ENCODE measurements around the gene IQCM.
"Not testable (repeated sequence)": the region's sequence is repeated elsewhere in the genome, so short reads cannot be mapped to it uniquely, and the experiment has no call there.

The IQCM gene

GRCh38 chr4:149465955-149466354 is 349.7 kb downstream of the IQCM start:
- DNase-seq (ENCODE audit: low read depth), result peak; percentile 38

- DNase-seq (ENCODE audit: low read depth), result no peak
Observed at GRCh38 chr4:149443537-149443936, 372.1 kb downstream of the IQCM start.

DNA sequence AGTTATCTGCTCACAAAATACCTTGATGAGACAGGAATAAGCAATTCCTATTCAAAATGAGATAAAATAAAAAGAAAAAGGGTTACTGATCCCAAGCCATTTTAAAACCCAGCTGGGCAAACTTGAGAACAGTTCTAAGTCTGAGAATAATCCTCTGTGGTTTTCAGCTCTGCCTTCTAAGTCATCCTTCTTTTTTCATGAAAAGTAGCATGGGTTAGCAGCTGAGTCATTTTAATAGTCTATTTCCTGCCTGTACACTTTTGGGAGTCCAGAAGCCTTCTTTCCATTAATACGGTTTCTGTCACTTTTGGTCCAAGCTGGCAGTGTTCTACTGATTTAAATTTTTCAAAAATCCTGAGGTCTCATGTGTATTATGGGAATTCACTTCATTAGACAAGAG is 374.3 kb downstream of the IQCM start:
- DNase-seq (ENCODE audit: low read depth), result no peak

DNA sequence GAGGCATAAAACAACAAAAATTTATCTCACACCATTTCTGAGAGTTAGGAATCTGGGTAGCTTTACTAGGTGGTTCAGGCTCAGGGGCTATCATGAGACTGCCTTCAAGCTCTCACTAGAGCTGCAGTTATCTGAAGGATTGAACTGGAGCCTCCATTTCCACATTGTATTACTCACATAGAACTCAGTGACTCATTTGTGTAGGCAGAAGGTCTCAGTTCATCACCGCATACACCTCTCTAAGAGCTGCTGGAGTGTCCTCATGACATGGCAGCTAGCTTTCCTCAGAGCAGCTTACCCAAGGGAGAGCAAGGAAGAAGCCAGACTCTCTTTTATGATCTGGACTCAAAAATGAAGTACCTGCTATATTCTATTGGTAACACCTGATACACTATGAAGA is 389.2 kb downstream of the IQCM start:
- DNase-seq (ENCODE audit: low read depth), result no peak

GRCh38 chr4:149409555-149409962 is 406.1 kb downstream of the IQCM start:
- no peak for DNase-seq (ENCODE audit: low read depth)

DNA sequence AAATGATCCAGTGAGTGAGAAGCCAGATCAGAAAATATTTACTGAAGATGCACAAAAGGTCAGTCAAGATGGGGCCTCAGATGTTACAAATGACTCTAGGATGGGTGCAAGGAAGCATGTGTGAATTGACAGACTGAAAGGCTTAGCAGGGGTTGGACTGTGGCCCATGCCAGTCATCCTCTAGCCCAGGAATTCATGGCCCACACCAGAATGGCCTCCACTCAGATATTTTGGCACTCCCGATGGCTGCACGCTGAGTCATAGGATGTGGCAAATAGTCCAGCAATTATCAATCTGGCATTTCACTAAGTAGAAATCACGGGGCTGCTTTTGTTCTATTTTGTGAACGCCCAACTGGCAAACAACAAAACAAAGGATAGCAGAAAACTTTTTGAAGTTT is 406.5 kb downstream of the IQCM start:
- peak; percentile 74 for DNase-seq (ENCODE audit: low read depth)

- DNase-seq (ENCODE audit: low read depth), result no peak
Observed at GRCh38 chr4:149404143-149404542, 411.5 kb downstream of the IQCM start.

GRCh38 chr4:149403081-149403480 is 412.6 kb downstream of the IQCM start:
- no peak for DNase-seq (ENCODE audit: low read depth)

DNA sequence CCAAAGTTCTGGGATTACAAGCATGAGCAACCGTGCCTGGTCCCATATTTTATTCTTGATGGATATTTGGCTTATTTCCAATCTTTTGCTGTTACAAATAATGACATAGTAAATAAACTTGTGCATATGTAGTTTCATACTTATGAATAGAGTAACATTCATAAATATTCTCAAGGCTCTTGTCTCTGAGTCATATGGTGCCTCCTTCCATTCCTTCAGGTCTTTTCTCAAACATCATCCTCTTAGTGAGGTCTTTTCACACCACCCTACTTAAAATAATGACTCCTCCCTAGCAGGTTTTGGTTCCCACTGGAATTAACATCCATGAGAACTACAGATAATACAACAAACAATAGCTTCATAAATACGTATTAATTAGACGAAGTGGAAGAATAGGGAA is 416.6 kb downstream of the IQCM start:
- no peak for DNase-seq (ENCODE audit: low read depth)

DNA sequence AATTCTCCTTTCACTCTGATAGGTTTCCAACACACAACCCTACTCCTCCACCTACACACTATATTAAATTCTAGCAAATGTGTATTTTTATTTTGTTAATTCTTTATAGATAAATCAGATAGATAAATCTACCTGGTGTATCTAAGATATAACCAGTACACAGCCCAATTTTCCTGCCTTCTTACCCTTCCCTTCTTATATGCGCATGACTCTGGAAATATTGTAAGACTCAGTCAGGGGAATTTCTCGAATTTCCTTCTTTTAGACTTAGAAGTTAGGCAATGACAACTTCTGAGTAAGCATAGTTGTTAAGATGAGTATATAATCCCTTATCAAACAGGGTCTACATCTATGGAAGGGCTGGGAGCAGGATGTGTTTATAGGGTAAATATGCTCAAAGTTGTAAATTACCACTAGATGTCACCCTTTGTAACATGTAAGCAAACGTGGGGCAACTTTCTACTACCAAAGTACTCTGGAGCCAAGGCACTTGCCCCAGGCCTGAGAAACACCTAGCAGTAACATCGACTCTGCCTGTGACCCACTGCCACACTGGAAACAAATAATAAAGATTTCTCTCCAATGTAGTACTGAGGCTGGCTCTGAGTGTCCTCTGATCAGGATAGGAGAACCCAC is 444.7 kb downstream of the IQCM start:
- peak; percentile 61 for DNase-seq (ENCODE audit: low read depth)

- no peak for DNase-seq (ENCODE audit: low read depth)
Observed at GRCh38 chr4:149370002-149370401, 445.6 kb downstream of the IQCM start.

GRCh38 chr4:149353241-149353640 is 462.4 kb downstream of the IQCM start:
- DNase-seq (ENCODE audit: low read depth), result no peak

- DNase-seq (ENCODE audit: low read depth), result no peak
Observed at GRCh38 chr4:149349541-149349940, 466.1 kb downstream of the IQCM start.

GRCh38 chr4:149347139-149347538 is 468.5 kb downstream of the IQCM start:
- peak; percentile 2 for DNase-seq (ENCODE audit: low read depth)

DNA sequence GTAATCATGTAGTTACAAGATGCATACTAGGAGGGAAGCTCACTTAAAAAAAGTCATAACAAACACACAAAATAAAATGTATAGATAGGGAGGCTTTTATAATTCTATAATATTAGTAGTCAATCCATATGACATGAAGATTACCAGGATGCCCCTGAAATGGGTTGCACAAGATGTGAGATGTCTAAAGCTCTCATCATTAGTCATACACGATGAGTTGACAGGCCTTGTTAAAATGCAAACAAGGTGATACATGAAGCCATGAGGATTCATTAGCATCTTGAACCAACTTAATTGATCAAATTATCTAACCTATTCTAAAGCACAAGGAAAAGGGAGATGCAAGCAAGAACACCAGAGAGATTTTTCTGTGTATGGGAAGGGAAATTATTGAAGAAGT is 470.2 kb downstream of the IQCM start:
- DNase-seq (ENCODE audit: low read depth), result no peak

DNA sequence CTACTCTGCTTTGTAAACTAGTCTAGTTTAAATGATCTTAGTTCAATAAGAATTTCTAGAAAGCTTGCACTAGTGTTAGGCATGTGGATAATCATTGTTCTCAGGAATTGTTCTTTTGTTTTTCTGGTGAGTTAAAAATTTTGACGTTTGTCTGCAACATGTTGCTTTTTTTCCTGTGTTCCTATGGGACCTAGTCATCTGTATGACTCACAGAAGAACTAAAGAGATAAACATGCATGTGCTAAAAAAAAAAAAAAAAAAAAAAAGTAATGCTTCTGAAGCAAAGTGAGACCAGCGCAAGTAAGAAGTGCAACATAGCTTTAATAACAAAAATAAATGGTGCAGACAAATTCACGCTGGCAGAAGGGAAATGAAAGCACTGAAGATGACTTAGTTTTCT is 471.2 kb downstream of the IQCM start:
- peak; percentile 13 for DNase-seq (ENCODE audit: low read depth)

GRCh38 chr4:149343614-149344013 is 472.0 kb downstream of the IQCM start:
- DNase-seq (ENCODE audit: low read depth), result no peak

DNA sequence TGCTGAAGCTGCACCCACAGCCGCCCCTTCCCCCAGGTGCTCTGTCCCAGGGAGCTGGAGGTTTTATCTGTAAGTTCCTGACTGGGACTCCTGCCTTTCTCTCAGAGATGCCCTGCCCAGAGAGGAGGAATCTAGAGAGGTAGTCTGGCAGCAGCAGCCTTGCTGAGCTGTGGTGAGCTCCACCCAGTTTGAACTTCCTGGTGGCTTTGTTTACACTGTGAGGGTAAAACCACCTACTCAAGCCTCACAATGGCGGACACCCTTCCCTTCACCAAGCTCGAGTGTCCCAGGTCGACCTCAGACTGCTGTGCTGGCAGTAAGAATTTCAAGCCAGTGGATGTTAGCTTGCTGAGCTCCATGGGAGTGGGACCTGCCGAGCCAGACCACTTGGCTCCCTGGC is 474.5 kb downstream of the IQCM start:
- not testable (repeated sequence) for DNase-seq (ENCODE audit: low read depth)

DNA sequence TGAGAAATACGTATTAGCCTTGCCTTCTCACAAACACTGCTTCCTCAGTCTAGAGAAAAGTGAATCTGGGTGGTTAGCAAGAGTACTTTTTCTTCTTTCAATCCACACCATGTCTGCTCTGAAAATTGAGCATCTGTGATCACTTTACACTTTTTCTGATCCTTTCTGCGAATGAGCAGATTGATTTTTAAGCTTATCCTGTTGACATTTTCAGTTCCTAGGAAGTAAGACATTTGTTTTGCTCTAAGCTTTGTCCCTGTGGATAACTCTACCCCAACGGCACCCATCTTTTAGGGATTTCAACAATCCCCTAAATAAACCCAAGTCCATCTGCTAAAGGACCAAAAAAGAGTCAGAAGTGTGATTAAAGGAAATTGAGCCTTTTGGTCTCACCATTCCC is 487.5 kb downstream of the IQCM start:
- no peak for DNase-seq (ENCODE audit: low read depth)

GRCh38 chr4:149322203-149322602 is 493.4 kb downstream of the IQCM start:
- DNase-seq (ENCODE audit: low read depth), result no peak

DNA sequence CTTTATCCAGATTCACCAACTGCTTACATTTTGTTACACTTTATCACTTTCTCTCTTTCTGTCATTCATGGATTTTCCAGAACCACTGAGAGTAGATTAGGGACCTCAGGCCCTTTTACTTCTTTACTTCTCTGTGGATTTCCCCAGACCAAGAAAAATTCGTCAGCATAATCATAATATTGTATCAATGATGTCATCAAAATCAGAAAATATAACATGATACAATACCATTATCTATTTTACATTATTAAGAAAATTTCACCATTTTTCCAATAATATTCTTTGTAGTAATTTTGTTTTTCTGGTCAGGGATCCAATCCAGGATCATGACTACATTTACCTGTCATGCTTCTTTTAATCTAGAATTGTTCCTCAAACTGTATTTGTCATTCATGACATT is 494.2 kb downstream of the IQCM start:
- no peak for DNase-seq (ENCODE audit: low read depth)

- no peak for DNase-seq (ENCODE audit: low read depth)
Observed at GRCh38 chr4:149311076-149311475, 504.6 kb downstream of the IQCM start.

GRCh38 chr4:149306537-149306936 is 509.1 kb downstream of the IQCM start:
- no peak for DNase-seq (ENCODE audit: low read depth)

Data from fibroblast of the conjunctiva (primary cell).